GM23338 (cell line): ENCODE data around the gene MEGF9. TPM values are rescaled to one million over a fixed set of nuclear protein-coding genes. Genes with fewer than 3 reads are reported as not detected.

Experiments used
- ATAC-seq: fragments of 200-7000 bp; cut with Tn5 transposase; 3 replicates; pipeline ENCODE4 v1.9.1; 2020
- DNase-seq: peaks from one replicate; pipeline ENCODE4 v3.0.0-alpha.2; 2015; ENCODE audit warnings: low spot score
- H2AFZ ChIP-seq: fragments of 200-600 bp; sonication (generic); 2 replicates; pipeline ENCODE4 v1.8.0; 2016; ENCODE audit warnings: antibody characterized with exemption, mild to moderate bottlenecking, moderate library complexity
- H3F3A ChIP-seq: fragments of 200-600 bp; sonication (generic); replicated peaks from 2 replicates; pipeline ENCODE4 v1.8.0; 2017; ENCODE audit warnings: antibody characterized with exemption, mixed run types, low read depth
- H3K27ac ChIP-seq: fragments of 200-600 bp; sonication (generic); 2 replicates; pipeline ENCODE4 v1.6.1; 2016; ENCODE audit warnings: low read depth
- H3K27me3 ChIP-seq: fragments of 200-600 bp; sonication (generic); 2 replicates; pipeline ENCODE4 v1.8.0; 2016; ENCODE audit warnings: mild to moderate bottlenecking, mixed run types, moderate library complexity; ENCODE audit not compliant: insufficient read depth
- H3K36me3 ChIP-seq: fragments of 200-600 bp; sonication (generic); 2 replicates; pipeline ENCODE4 v1.8.0; 2016; ENCODE audit warnings: mild to moderate bottlenecking; ENCODE audit not compliant: insufficient read depth
- H3K4me1 ChIP-seq: fragments of 200-600 bp; sonication (generic); 2 replicates; pipeline ENCODE4 v1.8.0; 2016; ENCODE audit warnings: mild to moderate bottlenecking, moderate library complexity; ENCODE audit not compliant: insufficient read depth
- H3K4me2 ChIP-seq: fragments of 200-600 bp; sonication (generic); 2 replicates; pipeline ENCODE4 v1.7.1; 2017; ENCODE audit warnings: mixed run types
- H3K4me3 ChIP-seq: fragments of 200-600 bp; sonication (generic); 2 replicates; pipeline ENCODE4 v1.6.1; 2016; ENCODE audit warnings: mixed run types
- H3K79me2 ChIP-seq: fragments of 200-600 bp; sonication (generic); replicated peaks from 2 replicates; pipeline ENCODE4 v1.8.0; 2017; ENCODE audit warnings: mild to moderate bottlenecking; ENCODE audit not compliant: insufficient read depth
- H3K9me2 ChIP-seq: fragments of 200-600 bp; sonication (generic); 2 replicates; pipeline ENCODE4 v1.8.0; 2017; ENCODE audit not compliant: insufficient read depth
- H4K20me1 ChIP-seq: fragments of 200-600 bp; sonication (generic); replicated peaks from 2 replicates; pipeline ENCODE4 v1.8.0; 2017; ENCODE audit warnings: mild to moderate bottlenecking; ENCODE audit not compliant: insufficient read depth
- H3K27ac Mint-ChIP-seq: 2 replicates; pipeline ENCODE4 v1.8.0; 2020; ENCODE audit warnings: inconsistent platforms, mild to moderate bottlenecking, moderate library complexity, mixed read lengths
- H3K27me3 Mint-ChIP-seq: 3 replicates; pipeline ENCODE4 v1.8.0; 2022; ENCODE audit warnings: low read depth, mild to moderate bottlenecking, moderate library complexity, mixed read lengths, inconsistent platforms; ENCODE audit not compliant: insufficient read depth, poor library complexity
- H3K36me3 Mint-ChIP-seq: 3 replicates; pipeline ENCODE4 v1.8.0; 2021; ENCODE audit warnings: low read depth, mild to moderate bottlenecking, inconsistent platforms, moderate library complexity, mixed read lengths
- H3K4me1 Mint-ChIP-seq: 3 replicates; pipeline ENCODE4 v1.8.0; 2020; ENCODE audit warnings: mild to moderate bottlenecking, inconsistent platforms, mixed read lengths
- H3K4me3 Mint-ChIP-seq: 3 replicates; pipeline ENCODE4 v1.8.0; 2021; ENCODE audit warnings: moderate library complexity, mild to moderate bottlenecking, inconsistent platforms, mixed read lengths
- H3K9me3 Mint-ChIP-seq: 3 replicates; pipeline ENCODE4 v1.8.0; 2020; ENCODE audit warnings: moderate library complexity, mild to moderate bottlenecking, inconsistent platforms, mixed read lengths
- polyA plus RNA-seq: library from polyadenylated mRNA; unstranded; fragments of >200 nt; fragmentation: Nextera tagmentation; extraction: Ambion mirVana; gene quantifications from 2 replicates; pipeline ENCODE4 v1.2.1, GENCODE V29; 2016
- total RNA-seq: library from RNA; depleted of rRNA; stranded (reverse); fragments of >200 nt; shearing (Covaris generic); gene quantifications from 2 replicates; pipeline ENCODE4 v1.2.3, GENCODE V29; 2014
- TF ChIP-seq, protein P1 (sequence below): fragments of 250-450 bp; sonication (Bioruptor Pico); IDR thresholded peaks from 2 replicates; pipeline ENCODE4 v1.5.0; 2020; ENCODE audit warnings: mild to moderate bottlenecking, moderate library complexity

MEGF9 gene
- total and polyA plus RNA-seq, 2 experiments from 2014 or later: 0.87 to 1.6 TPM

DNA sequence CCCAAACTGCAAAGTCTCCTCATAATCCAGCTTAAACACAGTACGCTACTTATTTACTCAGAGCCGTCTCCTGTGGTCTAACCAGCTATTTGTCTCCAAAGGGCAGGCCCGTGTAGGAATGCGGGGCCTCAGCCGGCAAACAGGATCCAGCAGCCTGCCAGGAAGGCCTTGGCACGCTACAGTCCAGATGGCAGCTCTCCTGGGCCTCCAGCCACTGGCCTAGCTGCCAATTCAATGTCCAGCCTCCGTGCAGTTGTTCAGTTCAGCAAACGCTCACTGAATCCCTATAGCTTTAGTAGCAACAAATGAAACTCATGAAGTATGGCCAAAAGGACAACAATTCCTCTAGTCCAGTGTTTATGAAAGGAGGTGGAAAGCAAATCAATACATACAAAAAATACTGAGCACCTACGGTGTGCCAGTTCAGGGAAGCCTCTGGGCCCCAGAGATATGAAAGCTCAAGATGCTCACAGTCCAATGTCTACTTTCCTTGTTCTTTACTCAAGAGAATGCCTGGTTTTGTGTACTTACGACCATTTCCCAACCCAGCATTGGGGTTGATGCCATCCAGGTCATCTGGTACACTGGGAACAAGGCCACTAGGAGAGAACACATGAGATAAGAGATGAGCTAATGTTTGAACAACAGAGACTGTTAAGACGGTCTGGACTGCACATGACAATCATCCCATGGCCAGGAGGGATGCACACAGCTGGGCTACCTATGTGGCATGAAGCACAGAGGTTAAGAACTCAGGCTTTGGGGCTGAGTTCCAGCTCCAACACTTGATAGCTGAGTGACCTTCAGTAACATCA, 142.6 kb downstream of the MEGF9 start:
- H3K36me3 Mint-ChIP-seq: peaks cover 41% of the 10 kb centered on the region
- ATAC-seq: no peak

More for the DNA sequence above, 142.6 kb downstream of the MEGF9 start:
- Histone ChIP-seq H3K9me2 (no peaks in the 10 kb centered on the region), H3K4me3 (no peak overlapping the region), H3K36me3 (peaks cover 45% of the 10 kb centered on the region), H3K4me2 (no peak overlapping the region), H3F3A (no peaks in the 10 kb centered on the region), H3K27me3 (no peaks in the 10 kb centered on the region), H2AFZ (no peak overlapping the region), H3K79me2 (peaks cover 58% of the 10 kb centered on the region), H4K20me1 (peaks cover 31% of the 10 kb centered on the region), H3K4me1 (no peaks in the 10 kb centered on the region), H3K27ac (no peak overlapping the region)
- Mint-ChIP-seq H3K4me1 (no peaks in the 10 kb centered on the region), H3K27me3 (no peaks in the 10 kb centered on the region), H3K27ac (no peak overlapping the region), H3K9me3 (no peaks in the 10 kb centered on the region), H3K4me3 (no peak overlapping the region)
- no peak for DNase-seq
- TF ChIP-seq, protein P1, sequence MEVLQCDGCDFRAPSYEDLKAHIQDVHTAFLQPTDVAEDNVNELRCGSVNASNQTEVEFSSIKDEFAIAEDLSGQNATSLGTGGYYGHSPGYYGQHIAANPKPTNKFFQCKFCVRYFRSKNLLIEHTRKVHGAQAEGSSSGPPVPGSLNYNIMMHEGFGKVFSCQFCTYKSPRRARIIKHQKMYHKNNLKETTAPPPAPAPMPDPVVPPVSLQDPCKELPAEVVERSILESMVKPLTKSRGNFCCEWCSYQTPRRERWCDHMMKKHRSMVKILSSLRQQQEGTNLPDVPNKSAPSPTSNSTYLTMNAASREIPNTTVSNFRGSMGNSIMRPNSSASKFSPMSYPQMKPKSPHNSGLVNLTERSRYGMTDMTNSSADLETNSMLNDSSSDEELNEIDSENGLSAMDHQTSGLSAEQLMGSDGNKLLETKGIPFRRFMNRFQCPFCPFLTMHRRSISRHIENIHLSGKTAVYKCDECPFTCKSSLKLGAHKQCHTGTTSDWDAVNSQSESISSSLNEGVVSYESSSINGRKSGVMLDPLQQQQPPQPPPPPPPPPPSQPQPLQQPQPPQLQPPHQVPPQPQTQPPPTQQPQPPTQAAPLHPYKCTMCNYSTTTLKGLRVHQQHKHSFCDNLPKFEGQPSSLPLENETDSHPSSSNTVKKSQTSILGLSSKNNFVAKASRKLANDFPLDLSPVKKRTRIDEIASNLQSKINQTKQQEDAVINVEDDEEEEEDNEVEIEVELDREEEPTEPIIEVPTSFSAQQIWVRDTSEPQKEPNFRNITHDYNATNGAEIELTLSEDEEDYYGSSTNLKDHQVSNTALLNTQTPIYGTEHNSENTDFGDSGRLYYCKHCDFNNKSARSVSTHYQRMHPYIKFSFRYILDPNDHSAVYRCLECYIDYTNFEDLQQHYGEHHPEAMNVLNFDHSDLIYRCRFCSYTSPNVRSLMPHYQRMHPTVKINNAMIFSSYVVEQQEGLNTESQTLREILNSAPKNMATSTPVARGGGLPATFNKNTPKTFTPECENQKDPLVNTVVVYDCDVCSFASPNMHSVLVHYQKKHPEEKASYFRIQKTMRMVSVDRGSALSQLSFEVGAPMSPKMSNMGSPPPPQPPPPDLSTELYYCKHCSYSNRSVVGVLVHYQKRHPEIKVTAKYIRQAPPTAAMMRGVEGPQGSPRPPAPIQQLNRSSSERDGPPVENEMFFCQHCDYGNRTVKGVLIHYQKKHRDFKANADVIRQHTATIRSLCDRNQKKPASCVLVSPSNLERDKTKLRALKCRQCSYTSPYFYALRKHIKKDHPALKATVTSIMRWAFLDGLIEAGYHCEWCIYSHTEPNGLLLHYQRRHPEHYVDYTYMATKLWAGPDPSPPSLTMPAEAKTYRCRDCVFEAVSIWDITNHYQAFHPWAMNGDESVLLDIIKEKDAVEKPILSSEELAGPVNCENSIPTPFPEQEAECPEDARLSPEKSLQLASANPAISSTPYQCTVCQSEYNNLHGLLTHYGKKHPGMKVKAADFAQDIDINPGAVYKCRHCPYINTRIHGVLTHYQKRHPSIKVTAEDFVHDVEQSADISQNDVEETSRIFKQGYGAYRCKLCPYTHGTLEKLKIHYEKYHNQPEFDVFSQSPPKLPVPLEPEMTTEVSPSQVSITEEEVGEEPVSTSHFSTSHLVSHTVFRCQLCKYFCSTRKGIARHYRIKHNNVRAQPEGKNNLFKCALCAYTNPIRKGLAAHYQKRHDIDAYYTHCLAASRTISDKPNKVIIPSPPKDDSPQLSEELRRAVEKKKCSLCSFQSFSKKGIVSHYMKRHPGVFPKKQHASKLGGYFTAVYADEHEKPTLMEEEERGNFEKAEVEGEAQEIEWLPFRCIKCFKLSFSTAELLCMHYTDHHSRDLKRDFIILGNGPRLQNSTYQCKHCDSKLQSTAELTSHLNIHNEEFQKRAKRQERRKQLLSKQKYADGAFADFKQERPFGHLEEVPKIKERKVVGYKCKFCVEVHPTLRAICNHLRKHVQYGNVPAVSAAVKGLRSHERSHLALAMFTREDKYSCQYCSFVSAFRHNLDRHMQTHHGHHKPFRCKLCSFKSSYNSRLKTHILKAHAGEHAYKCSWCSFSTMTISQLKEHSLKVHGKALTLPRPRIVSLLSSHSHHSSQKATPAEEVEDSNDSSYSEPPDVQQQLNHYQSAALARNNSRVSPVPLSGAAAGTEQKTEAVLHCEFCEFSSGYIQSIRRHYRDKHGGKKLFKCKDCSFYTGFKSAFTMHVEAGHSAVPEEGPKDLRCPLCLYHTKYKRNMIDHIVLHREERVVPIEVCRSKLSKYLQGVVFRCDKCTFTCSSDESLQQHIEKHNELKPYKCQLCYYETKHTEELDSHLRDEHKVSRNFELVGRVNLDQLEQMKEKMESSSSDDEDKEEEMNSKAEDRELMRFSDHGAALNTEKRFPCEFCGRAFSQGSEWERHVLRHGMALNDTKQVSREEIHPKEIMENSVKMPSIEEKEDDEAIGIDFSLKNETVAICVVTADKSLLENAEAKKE (CRISPR knock-in tag): no peak
